HG03103 (cell line): Measurements from ENCODE around the gene SCP2.

Experiments
- ATAC-seq: cut with Tn5 transposase; IDR thresholded peaks from one replicate; pipeline ENCODE4 v1.9.1; 2021; ENCODE audit warnings: low read depth; ENCODE audit not compliant: unreplicated experiment

The SCP2 gene

DNA sequence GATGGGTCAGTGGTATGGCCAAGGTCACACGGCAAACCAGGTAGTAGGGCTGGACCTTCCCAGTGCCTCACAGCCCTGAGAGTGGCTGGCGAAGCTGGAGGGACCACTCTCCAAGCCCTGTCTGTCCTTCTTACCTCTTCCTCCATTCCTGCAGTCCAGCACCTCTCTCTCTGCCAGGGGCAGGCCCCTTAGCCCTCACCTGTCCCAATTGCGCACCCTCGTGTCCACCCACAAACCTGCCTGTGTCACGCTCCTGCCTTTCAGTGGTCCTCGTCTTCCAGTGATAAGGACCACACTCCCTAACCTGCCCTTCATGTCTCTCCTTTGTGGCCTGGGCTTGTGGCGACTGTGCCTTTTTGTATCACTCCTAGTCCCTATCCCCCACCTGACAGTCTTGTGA, 138.3 kb downstream of the SCP2 start:
- ATAC-seq = no peak

DNA sequence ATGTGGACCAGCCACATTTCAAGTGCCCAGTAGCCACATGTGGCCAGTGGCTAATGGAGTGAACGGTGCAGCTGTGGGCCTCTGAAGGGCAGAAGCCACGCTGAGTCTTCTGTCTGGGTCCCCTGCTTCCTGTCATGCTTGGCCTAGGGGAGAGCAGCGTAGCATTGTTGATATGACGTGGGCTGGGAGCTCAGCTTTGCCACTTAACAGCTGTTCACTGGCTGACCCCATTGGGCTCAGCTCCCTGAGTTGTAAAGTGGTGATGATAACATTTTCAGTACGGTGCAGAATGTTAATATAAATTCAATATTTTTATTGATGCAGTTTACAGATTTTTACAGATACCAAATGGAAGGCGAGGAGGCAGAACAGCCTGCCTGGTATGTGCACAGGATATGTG, 139.4 kb downstream of the SCP2 start:
- ATAC-seq = no peak

DNA sequence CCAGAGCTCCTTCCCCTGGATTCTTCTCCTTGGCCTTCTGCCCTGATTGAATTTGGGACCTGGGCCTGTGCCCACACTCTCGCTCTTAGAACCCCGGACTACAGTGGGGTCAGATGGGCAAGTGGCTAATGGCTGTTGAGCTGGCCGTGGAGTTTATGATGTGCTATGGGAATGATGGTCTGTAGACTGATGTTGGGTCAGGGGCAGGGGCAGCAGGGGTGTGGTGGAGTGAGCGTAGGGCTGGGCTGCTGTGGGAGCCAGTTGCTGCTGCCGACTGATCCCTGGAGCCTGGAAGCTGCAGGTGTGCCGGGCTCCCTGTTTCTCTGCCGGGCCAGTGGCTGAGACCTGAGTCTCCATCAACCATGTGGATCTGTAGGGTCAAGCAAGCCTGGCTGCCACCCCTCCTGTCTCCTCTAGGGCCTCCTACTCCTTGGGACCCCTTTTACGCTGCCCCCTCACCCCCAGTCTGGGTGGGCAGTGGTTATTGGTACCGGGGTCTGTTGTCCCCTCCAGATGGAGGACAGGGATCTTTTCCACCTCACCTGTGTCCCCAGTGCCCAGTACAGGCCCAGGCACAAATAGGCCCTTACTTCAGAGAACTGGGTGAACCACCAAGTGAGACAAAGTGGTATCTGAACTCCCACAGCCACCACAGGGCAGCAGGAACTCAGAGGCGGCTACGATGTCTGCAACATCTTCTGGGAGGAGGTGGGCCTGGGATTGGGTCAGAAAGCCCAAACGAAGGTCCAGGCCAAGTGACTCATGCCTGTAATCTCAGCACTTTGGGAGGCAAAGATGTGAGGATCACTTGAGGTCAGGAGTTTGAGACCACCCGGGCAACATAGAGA, 140.0 kb downstream of the SCP2 start:
- no peak for ATAC-seq

DNA sequence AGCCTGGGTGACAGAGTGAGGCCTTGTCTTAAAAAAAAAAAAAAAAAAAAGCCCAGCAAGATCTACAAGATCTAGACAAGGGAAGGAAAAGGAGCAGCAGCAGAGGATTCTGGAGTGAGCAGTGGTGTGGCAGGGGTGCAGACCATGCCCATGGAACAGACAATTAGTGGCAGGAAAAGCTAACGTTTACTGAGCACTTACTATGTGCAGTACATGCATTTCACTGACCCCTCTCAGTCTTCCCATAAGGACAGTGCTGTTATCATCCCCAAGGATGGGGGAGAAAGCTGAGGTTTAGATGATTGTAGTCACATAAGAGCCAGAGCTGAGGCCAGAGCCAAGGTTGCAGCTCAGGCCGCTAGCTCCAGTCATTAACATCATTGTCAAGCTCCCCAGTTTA, 140.8 kb downstream of the SCP2 start:
- ATAC-seq = no peak

DNA sequence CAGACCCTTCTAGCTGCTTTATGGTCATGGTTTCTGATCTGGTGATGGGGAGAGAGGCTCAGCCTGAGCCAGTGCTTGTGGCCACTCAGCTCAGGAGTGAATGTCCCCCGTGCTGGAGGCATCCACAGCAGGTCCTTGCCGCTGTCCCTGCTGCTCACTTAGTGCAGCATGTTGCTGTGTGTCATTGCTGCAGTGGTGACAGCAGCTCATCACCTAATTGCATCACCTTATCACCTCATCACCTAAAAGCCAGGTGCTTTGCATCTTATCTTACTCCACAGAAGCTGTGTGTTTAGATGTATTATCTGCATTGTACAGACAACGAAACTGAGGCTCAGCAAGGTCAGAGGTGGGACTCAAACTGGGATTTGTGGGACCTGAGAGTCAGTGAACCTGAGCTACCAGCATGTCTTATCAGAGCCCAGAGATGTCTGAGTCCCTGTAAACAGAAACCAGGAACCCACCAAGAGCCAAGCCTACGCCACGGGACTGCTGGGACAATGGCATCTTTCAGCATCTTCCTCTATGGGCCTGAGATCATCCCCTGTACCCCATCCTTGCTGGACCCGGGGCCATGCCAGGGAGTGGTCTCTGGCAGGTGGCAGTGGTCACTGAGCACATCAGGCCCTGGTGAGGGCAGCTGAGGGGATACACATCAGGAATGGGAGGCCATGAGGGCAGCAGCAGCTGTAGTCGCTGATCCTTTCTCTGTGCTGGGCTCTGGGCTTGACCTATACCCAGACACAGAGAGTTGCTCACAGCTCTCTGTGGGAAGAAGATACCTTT, 141.4 kb downstream of the SCP2 start:
- ATAC-seq = no peak

DNA sequence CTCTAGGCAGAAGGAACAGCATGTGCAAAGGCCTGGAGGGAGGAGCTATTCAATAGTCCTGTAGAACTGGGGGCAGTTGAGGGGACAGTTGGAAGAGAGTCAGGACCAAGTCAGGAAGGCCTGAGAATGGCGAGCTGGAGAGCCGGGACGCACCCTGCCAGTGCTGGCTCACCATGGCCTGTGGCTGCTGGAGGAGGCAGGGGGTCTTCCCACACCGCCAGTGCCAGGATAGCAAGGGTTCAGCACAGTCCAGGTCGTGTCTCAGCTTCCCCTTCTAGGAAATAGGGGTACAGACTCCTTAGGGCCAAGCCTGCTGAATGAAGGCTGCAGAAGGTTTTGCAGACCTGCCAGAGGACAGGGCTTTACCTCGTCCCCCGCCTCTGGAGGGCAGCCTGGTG, 142.2 kb downstream of the SCP2 start:
- ATAC-seq = no peak

DNA sequence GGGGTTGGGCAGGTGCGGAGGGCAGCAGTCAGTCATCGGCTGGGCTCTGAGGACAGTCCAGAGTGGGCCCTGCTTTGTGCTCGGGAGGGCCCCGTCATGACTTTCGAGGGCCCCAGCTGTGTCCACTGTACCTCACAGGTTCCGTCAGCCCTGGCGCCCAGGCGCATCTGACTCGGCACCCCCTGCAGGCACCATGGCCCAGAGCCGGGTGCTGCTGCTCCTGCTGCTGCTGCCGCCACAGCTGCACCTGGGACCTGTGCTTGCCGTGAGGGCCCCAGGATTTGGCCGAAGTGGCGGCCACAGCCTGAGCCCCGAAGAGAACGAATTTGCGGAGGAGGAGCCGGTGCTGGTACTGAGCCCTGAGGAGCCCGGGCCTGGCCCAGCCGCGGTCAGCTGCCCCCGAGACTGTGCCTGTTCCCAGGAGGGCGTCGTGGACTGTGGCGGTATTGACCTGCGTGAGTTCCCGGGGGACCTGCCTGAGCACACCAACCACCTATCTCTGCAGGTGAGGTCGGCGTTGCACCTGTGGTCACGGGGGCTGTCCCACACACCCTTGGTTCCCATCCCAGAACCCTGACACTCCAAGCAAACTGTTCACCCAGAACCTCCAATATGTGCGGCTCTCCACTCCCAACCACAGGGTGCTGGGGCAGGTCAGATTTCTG, 142.7 kb downstream of the SCP2 start:
- ATAC-seq = no peak

DNA sequence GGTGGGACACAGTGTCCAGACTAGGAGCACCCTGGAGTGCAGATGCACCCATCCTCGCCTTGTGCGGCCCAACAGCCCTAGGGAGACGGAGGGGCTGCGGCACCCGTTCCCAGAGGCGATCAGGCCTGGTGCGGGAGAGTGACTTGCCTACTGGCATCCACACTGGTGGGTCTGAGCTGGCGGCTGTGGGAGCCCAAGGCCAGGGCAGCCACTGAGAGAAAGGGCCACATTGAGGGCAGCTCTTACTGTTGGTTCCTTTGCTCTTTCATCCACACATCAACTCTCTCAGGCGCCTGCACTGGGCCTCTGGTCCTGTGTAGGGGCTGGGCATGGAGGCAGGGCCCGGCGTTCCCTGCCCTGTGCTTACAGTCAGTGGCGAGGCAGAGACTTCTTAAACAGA, 143.5 kb downstream of the SCP2 start:
- ATAC-seq = no peak

DNA sequence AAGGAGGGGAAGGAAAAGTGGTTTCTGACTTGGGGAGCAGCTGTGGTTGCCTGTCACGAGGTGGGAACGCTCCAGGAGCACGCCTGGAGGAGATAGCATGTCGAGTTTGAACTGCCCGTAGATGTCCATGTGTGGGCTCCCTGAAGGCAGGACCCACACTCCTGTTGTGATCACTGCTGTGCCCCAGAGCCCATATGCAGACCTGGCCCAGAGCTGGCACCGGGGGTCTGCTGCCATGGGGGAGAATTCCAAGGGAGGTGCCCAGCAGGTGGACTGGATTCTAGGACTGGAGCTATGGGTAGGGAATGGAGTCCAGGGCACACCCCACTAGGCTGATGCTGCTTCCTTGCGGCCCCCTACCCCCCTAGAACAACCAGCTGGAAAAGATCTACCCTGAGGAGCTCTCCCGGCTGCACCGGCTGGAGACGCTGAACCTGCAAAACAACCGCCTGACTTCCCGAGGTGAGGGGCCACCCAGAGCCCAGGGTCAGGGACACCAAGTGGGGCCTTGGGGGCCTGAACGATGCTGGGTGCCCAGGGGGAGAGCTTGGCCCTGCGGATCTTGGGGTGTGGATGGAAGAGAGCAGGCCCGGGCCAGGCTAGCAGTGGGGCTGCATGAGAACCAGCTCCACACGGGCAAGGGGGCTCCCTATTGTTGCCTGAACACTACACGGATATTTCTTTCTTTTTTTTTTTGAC, 144.2 kb downstream of the SCP2 start:
- no peak for ATAC-seq

DNA sequence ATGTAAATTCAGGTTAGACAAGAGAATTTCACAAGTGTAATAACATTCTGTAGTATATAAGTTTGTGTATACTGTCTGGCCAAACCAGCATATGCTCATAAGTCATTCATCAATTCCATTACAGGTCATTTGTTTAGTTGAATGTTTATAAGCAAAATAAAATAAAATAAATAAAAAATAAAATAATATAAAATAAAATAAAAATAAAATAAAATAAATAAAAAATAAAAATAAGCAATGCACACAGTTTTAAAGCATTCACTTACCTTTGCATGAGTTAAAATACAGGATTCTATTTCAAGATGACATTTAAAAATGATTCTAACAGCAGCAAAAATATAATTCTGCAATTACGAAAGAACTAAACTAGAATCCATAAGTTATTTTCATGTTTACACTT, 144.8 kb downstream of the SCP2 start:
- ATAC-seq = no peak

DNA sequence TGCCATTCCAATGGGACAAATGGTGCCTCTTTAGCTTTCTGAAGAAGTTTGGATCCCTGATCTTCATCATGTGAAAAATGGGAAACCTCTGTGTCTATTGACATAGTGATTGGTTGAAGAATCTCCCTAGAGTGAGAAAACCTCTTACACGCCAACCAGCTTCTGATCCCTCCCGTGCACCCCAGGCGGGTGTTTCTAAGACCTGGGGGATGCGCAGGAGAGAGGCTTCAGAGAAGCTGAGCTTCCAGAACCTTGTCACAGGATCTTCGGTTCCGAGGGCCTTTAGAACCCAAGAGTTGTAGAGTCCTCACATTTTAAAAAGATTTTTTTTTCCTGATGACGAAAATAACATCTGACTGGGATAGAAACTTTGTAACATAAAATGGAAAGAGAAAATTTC, 146.2 kb downstream of the SCP2 start:
- ATAC-seq = no peak

DNA sequence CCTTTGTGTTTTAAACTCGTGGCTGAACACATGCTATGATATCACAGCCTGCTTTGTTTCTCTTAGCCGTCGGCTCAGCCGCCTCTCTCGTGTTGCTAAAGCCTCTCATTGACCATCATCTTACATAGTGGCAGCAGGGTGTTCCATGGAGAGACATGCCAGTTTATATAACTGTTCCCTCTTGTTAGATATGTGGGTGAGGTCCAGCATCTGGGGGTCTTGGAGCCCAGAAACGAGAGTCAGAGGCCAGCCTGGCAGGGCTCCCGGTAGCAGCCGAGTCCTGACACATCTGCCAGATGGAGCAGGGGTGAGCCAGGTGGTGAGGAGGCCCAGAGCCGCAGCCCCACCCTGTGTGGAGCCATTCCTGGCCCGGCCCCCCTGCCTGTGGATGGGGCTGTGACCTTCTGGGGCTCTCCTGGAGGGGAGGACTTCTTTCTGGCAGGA, 146.8 kb downstream of the SCP2 start:
- no peak for ATAC-seq

DNA sequence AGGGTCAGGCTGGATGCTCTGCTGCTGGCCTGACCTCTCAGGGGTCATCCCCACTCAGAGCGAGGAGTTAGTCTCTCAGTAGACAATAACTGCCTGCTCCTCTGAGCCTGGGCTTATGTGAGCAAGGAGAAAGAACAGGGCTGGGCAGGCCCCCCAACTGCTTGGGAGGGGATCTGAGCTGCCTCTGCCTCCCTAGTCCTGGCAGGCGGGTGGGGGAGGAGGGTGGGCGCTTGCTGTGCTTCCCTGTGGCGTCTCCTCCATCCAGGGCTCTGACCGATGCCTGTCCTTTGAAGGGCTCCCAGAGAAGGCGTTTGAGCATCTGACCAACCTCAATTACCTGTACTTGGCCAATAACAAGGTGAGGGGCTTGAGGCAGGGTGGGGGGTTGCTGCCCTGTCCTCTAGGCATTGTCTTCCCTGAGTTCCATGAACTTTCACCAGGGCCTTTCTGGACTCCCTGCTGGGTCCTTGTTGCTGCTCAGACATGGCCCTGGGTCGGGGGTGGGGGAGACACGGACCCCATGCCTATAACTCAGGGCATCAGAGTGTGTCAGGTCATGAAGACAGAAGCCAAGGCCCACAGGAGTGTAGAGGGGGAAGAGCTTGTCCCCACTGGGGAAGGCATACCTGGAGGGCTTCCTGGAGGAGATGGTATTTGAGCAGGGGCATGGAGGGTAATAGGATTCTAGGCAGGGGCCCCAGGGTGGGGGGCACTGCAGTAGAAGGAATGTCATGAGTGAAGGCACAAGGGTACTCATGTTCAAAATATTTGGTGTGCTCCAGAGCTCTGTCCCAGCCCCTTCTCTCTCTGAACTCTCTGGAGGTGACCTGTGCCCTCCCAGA, 147.5 kb downstream of the SCP2 start:
- ATAC-seq = no peak

DNA sequence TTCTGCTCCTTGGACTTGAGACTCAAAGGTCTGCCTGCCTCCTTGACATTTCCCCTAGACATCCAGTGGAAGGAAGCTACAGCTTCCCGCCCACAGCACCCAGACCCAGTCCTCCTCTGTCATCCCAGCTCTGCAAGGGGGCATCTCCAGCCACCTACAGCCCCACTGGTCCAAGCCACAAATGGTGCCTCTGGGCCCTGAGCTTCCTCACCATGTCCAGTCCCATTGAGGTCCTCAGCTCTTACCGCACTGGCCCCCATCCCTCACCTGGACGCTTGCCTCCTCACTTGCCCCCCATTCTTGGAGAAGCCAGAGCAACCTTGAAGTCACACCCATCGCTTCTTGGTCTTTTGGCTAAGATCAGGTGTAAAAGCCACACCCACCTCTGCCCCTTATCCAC, 148.1 kb downstream of the SCP2 start:
- ATAC-seq = no peak

DNA sequence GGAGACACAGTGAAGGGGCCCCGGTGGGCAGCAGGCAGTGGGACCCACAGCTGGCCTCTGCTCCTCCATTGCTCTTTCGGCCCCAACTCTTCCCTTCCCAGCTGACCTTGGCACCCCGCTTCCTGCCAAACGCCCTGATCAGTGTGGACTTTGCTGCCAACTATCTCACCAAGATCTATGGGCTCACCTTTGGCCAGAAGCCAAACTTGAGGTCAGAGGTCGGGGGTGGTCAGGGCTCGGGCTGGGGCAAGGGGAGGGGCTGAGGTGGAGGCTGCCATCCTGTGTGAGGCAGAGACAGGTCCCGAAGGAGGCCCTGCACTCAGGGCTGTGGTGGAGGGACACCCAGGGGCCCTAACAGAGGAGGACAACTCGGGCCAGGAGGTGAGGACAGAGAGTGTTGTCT, 148.7 kb downstream of the SCP2 start:
- ATAC-seq = no peak

DNA sequence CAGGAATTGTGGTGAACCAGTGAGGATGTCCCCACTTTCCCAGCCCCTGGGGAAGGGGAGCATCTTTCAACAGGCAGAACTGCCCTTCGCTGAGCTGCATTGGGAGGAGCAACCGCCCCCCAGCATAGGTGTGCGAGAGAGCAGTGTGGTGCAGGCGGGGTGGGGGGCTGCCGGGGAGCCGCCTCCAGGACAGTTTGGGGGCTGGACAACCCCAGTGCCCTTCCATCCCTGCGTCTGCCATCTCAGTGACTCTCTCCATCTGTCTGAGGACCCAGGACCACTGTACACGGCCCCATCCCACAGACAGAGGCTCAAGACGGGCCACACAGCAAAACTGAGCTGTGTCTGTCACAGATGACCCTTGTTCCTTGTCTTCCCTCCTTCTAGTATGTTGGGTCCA, 149.1 kb downstream of the SCP2 start:
- no peak for ATAC-seq

DNA sequence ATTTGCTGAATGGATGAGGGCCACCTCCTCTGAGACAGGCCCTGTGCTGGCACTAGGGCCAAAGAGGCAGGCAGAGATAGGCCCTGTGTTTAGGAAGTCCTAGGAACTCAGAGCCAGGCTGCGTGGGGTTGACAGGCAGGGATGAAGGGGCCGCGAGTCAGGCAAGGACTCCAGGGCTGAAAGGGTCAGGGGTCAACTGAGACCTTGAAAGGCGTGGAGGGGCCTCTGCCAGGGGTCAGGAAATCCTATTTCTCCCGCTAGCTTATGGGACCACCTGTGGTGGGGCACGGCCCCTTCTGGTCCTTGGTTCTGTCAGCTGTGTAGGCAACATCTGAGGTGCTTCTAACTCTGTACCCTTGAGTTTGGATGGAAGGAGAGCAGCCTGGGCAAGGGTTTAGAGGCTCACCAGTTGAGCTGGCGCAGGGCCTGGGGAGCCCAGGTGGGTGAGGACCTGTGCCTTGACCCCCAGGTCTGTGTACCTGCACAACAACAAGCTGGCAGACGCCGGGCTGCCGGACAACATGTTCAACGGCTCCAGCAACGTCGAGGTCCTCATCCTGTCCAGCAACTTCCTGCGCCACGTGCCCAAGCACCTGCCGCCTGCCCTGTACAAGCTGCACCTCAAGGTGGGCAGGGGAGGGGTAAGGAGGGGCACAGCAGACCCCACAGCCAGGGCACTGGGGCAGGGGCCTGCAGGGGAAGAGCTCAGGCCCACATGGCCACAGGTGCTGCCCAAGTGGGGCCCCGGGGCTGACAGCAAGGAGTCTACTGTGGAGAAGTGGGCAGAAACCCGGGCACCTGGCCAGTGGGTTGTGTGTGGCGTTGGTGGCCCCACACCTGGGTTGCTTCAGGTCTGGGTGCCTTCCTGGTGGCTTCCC, 149.9 kb downstream of the SCP2 start:
- no peak for ATAC-seq

DNA sequence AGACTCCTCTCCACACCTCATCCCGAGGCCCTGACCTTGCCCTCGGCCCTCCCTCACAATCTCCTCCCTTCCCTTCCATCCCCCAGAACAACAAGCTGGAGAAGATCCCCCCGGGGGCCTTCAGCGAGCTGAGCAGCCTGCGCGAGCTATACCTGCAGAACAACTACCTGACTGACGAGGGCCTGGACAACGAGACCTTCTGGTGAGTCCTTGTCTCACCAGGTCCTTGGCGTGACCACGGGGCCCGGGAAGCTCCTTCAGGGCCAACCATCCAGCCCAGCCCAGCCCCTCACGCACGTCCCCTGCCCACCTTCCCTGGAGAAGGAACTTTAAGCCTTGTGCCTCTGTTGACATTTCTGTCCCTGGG, 150.5 kb downstream of the SCP2 start:
- ATAC-seq = no peak
